Prostate gland (tissue), 2 donors: ENCODE results near the gene ATF5. TPM values are rescaled to one million over a fixed set of nuclear protein-coding genes. Genes with fewer than 3 reads are reported as not detected.
A peak's percentile ranks its signal among the peaks of the same experiment; 100 is the strongest.

Experiments
- DNase-seq: peaks from one replicate; pipeline ENCODE4 v3.0.0-alpha.2; 2019; ENCODE audit warnings: low spot score
- H3K27ac ChIP-seq, 2 donors: fragments of 200-600 bp; sonication (generic); 2 replicates each; pipeline ENCODE4 v1.5.1; 2017 to 2019
- H3K27me3 ChIP-seq: fragments of 200-600 bp; sonication (generic); replicated peaks from 2 replicates; pipeline ENCODE4 v1.5.1; 2019; ENCODE audit not compliant: insufficient read depth
- H3K36me3 ChIP-seq, 2 donors: fragments of 200-600 bp; sonication (generic); 1 replicate in 1 of 2; 2 replicates in 1 of 2; pipeline versions ENCODE4 v1.5.1 to v1.8.1; 2017 to 2019
- H3K4me1 ChIP-seq: fragments of 200-600 bp; sonication (generic); replicated peaks from 2 replicates; pipeline ENCODE4 v1.5.1; 2019
- H3K4me3 ChIP-seq, 2 donors: fragments of 200-600 bp; sonication (generic); 2 replicates each; pipeline ENCODE4 v1.5.1; 2017 to 2019
- H3K9me3 ChIP-seq: fragments of 200-600 bp; sonication (generic); 2 replicates; pipeline ENCODE4 v1.5.1; 2017
- POLR2A ChIP-seq: fragments of 450-650 bp; IDR thresholded peaks from one replicate; pipeline ENCODE4 v1.6.1; 2016; ENCODE audit warnings: antibody characterized with exemption, mild to moderate bottlenecking
- POLR2AphosphoS5 ChIP-seq: sonication (generic); formaldehyde crosslinking; IDR thresholded peaks from one replicate; pipeline ENCODE4 v1.6.1; 2017; ENCODE audit warnings: antibody characterized with exemption
- WGBS: methylation state at CpG from one replicate; pipeline ENCODE4 v1.1.5; 2018; 5-methylcytosine and 5-hydroxymethylcytosine counted together
- intact Hi-C: fragments of 100-400 bp; cut with DNase I; formaldehyde crosslinking; loops from one replicate; pipeline ENCODE4 v1.14.2; 2022
- total RNA-seq, 2 donors: library from RNA; depleted of rRNA; stranded (reverse); fragments of >200 nt; gene quantifications; one replicate each; pipeline ENCODE4 v1.1.0, GENCODE V29; 2016
- TF ChIP-seq, protein P1 (sequence below), 4 experiments: fragments of 200-600 bp in 2 of 4; fragments of 450-650 bp in 2 of 4; sonication (generic) in 2 of 4; IDR thresholded peaks; 1 replicate in 3 of 4; 2 replicates in 1 of 4; pipeline ENCODE4 v1.5.1; 2016 to 2019; ENCODE audit warnings: antibody characterized with exemption in 4 of 4, mild to moderate bottlenecking in 2 of 4, moderate library complexity in 2 of 4

Gene ATF5
- total RNA-seq, 2 donors from 2014 or later: 14.0 to 16.4 TPM

DNA sequence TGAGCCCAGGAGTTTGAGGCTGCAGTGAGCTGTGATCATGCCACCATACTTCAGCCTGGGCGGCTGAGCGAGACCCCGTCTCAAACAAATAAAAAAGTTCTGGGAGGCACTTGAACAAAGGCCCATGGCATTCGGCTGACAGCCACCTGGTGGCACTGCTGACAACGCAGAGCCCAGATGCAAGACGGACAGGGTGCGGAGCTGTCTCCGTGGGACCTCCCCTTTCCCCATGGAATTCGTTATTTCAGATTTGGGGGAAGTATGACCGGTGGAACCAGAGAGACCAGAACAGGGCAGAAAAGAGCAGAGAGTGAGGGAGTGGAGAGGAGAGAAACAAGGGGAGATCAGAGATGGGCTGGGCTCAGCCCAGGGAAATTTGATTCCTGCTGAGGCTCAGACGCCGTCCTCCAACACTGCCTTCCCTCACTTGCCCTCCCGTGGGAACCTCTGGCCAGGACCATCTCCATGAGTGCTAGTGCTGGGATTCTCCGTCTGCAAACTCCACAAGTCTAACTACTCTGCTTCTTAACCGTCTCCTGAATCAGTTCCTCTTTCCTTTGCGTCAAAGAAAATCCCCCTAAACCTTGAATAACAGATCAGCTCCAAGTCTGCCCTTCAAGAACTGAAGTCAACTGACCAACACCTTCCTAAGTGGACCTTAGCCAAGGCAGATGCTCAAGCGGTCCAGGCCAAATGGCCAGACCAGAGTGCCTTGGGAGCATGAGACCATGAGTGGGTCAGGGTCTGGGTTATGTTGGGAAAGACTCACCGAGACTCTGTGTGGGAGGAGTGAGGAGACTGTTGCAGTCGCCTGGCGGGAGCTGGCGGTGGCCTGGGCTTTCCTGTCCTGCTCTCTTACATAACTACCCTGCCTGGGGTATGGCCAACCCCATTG lies 11.9 kb upstream of the ATF5 start:
- no peaks in the 10 kb centered on the region for H3K36me3 ChIP-seq
- H3K27ac ChIP-seq: no peak overlapping the region
- peak; percentile 37 for DNase-seq
- 55% methylated on average over 21 of the region's 21 CpGs for WGBS
- no peaks in the 10 kb centered on the region for H3K4me1 ChIP-seq
- no peak overlapping the region for H3K4me3 ChIP-seq
- H3K9me3 ChIP-seq: no peaks in the 10 kb centered on the region
- H3K27me3 ChIP-seq: no peaks in the 10 kb centered on the region
- intact Hi-C loops: no loop called here
- TF ChIP-seq POLR2AphosphoS5 (peak; percentile 19), POLR2A (no peak)
- TF ChIP-seq, protein P1, sequence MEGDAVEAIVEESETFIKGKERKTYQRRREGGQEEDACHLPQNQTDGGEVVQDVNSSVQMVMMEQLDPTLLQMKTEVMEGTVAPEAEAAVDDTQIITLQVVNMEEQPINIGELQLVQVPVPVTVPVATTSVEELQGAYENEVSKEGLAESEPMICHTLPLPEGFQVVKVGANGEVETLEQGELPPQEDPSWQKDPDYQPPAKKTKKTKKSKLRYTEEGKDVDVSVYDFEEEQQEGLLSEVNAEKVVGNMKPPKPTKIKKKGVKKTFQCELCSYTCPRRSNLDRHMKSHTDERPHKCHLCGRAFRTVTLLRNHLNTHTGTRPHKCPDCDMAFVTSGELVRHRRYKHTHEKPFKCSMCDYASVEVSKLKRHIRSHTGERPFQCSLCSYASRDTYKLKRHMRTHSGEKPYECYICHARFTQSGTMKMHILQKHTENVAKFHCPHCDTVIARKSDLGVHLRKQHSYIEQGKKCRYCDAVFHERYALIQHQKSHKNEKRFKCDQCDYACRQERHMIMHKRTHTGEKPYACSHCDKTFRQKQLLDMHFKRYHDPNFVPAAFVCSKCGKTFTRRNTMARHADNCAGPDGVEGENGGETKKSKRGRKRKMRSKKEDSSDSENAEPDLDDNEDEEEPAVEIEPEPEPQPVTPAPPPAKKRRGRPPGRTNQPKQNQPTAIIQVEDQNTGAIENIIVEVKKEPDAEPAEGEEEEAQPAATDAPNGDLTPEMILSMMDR (IDR thresholded peaks at IDR 0.05): peak in 1 of 4 experiments; percentile 42

DNA sequence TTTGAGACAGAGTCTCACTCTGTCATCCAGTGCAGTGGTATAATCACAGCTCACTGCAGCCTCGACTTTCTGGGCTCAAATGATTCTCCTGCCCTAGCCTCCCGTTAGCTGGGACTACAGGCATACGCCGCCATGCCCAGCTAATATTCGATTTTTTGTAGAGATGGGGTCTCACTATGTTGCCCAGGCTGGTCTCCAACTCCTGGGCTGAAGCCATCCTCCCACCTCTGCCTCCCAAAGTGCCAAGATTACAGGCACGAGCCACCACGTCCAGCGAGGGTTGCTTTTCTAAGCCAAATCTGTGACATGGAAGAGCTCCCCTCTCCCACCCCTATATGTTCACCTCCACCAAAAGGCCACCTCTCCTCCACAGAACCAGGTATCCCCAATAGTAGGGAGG lies 10.9 kb upstream of the ATF5 start:
- H3K4me1 ChIP-seq: no peaks in the 10 kb centered on the region
- TF ChIP-seq POLR2A (no peak), POLR2AphosphoS5 (no peak)
- TF ChIP-seq, protein P1 (IDR thresholded peaks at IDR 0.05): no peak
- no peaks in the 10 kb centered on the region for H3K27me3 ChIP-seq
- no peak for DNase-seq
- H3K9me3 ChIP-seq: no peaks in the 10 kb centered on the region
- H3K27ac ChIP-seq: no peak overlapping the region
- no peaks in the 10 kb centered on the region for H3K36me3 ChIP-seq
- intact Hi-C loops: no loop called here
- no peak overlapping the region for H3K4me3 ChIP-seq
- WGBS: 94% methylated on average over 8 of the region's 8 CpGs

DNA sequence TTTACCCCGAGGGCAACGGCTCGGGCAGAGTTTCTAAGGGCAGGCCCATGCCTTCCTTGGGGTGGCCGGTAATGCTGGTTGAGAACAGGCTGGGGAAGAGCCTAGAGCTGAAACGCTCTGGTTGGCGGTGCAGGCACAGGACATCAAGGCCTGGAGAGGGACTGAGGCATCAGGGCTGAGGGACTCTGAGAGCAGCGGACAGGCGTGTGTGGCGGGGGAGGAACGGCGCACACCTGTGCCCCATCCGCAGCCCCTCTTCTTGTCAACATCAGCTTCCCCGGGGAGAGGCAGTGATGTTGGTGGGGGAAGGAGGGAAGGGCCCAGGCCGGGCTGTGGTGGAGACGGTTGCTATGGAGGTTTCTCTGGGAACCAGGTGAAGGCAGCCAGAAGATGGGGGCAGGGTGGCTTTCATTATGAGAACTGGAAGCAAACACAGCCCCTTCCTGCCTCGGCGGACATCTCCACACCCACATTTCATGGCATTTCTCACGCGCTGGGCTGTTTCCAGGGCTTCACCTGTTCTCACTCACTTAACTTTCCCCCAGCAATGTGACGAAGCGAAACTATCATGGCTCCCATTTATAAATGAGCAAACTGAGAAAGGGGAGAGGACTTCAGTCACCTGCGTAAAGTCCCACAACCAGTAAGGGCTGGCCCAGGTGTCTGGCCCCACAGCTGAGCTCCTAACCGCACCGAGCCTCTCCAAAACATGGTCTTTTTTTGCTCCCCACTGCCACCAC lies 8.2 kb upstream of the ATF5 start:
- H3K9me3 ChIP-seq: no peaks in the 10 kb centered on the region
- no peaks in the 10 kb centered on the region for H3K4me1 ChIP-seq
- intact Hi-C loops: no loop called here
- H3K27me3 ChIP-seq: no peaks in the 10 kb centered on the region
- no peak overlapping the region for H3K4me3 ChIP-seq
- TF ChIP-seq POLR2AphosphoS5 (no peak), POLR2A (no peak)
- TF ChIP-seq, protein P1 (IDR thresholded peaks at IDR 0.05): no peak
- no peaks in the 10 kb centered on the region for H3K36me3 ChIP-seq
- WGBS: 89% methylated on average over 24 of the region's 24 CpGs
- DNase-seq: no peak
- H3K27ac ChIP-seq: no peak overlapping the region

DNA sequence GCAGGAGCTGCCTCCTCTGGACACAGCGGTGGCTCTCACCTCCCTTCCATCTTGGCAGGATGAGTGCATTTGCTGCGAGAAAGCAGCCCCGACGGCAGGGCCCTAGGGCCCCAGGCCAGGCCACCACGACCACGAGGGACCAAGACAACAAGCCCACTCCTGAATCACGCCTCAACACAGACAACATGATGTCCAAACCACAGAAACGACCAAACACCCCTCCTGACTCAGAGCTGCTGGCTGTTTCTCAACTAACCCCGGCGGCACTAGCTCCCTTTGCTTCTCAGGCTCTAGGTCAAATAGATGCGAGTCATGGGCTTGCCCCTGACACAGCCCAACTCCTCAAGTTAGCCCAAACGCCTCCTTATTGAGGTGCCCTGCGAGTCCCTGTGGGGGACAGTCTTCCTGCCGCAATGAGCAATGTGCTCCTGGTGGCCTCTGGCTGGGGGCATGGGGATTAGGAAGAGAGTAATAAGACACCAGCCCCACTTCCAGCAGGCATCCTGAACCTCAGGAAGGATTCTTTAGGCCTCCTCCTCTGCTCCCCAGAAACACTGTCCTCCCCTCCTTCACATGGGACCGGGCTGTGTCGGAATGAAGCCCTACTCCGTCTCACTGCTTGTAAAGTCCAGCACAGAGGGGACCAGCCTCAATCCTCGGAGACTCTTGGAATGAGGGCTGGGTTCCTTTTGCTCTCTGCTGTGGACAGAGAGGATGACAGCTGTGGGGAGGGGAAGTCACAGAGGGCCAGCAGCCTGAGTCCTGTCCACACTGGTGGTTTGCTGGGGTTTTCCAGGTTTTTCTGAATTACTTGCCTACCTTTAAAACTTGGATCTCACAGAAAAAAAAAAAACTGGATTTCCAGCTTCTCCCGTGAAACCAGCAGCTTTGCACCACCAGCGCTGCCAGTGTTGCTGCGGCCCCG lies 6.9 kb upstream of the ATF5 start:
- Histone ChIP-seq H3K9me3 (no peaks in the 10 kb centered on the region), H3K4me1 (no peaks in the 10 kb centered on the region), H3K27me3 (no peaks in the 10 kb centered on the region), H3K27ac (no peak overlapping the region), H3K36me3 (no peaks in the 10 kb centered on the region), H3K4me3 (no peak overlapping the region)
- 78% methylated on average over 22 of the region's 22 CpGs for WGBS
- no peak for TF ChIP-seq POLR2AphosphoS5
- TF ChIP-seq, protein P1 (IDR thresholded peaks at IDR 0.05): no peak
- no peak for TF ChIP-seq POLR2A
- intact Hi-C loops: no loop called here
- DNase-seq: no peak
